NCI-H1436 treated with DMSO at 0.1 percent for 48 hours (cell line): ENCODE measurements around the gene ZIC4.

Source experiments
- DNase-seq: peaks from one replicate; lab custom pipeline; 2025; lab: John Stamatoyannopoulos, UW

ZIC4 gene

DNA sequence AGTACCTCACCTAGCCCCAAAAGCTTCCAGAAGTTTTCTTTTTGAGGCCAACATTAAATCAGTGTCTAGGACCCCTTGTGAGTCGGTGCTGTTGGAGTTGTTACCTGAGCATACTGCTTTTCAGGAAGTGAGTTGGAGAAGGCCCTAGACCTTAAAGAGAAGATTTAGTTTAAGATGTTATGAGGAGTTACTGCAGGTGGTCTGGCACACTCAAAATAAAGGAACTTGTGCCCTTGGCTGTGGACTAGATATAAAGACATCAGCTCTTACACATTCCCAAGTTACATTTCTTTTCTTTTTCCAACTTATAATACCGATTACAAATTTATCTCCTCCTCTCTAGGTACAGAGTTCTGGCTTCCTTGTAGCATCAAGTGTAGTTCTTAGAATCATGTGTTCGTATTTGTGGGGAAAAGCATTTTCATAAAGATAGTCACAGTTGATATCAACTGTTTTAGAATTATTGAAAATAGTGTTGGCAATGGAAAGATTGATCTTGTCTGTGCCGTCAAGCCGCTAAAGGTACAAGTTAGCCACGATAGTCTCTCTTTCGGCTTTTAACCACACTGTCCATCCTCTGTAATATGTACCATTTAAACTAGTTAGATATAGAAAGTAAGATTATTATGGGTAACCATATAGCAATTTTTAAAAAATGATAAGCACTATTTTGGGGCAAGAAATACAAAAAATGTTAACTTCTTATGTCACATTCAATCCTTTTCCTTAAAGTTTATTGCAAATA lies 11.4 kb upstream of the ZIC4 start:
- DNase-seq: no peak

DNA sequence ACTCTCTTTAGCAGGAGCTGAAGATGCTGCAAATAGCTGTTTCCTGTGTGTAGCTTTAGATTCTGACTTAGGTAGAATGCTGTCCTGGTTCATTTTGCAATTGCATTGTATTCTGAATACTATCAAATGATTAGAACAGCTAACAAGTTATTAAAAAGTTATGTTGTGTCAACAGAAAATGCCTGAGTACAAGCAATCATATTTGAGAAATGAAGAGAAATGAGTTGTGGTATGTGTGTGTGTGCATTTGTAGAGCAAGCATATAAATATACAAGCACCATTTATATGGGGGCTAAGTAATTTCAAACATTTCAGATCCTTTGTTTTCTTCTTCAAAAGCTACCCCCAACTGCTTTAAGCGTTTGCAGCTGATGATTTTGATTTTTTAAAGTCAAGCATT lies 10.6 kb upstream of the ZIC4 start:
- no peak for DNase-seq

DNA sequence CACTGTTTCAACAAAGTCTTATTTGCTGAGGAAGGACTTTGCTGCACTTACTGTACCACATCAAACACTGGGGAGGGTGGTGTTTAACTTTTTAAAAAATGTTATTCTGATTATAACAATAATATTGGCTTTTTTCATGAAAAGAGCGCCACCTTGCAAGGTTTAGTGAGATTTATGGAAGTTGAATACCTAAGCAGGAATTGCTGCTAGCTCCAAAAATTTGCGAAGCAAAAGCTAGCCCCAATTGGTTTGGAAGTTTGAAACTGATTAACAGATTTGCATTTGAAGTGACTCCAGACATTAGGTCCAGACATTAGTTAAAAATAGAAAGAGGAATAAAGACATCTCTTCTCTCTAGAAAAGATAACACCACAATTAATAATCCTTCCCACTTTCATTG lies 9.5 kb upstream of the ZIC4 start:
- DNase-seq: no peak

DNA sequence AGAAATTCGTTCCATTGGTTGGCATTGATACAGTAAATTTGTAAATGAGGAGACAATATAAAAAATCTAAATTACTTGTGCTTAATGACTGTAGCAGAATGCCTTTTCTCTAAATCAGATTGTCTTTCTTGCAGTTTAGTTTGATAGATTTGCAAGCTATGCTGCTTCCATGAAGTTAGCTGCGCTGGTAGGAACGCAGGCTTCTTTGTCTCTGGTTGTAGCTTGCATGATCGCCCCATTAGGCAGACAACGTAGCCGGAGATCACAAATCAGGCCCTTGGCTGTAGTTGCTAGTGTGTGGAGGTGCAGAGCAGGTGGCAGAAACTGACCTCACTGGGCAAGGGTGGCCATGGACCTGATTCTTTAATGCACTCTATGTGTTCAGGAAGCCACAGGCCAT lies 8.9 kb upstream of the ZIC4 start:
- no peak for DNase-seq

DNA sequence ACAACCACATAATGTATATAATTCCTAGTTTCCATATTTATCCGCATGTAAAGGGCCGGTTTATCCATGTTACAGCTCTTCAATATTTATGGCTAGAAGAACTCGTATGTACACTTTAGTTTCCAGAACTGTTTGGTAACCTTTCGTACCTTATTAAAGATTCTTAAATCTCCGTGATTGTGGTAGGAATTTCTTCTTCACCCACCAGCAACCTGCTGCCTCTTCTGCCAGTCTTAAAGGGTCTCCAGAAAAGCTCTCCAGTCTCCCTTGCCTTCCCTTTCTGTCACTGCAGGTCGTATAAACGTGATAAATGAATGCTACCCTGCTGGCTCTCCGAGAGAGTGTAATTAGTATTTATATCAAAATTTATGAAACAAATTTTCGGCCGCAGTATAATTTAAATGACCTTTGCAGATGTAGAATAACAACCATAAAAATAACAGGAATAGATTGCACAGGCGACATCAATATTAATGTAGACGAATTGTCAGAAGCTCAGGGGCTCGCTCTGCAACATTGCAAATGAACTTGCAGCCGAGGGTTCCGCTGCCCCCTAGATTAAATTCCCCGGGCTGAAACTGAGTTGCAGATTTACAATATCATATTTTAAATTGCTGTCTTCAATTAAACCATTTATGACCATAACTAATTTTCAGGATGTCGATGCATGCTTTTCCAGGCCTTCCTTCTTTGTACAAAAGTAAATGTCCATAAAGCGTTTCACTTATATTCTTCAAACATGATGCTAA lies 8.2 kb upstream of the ZIC4 start:
- DNase-seq: no peak

DNA sequence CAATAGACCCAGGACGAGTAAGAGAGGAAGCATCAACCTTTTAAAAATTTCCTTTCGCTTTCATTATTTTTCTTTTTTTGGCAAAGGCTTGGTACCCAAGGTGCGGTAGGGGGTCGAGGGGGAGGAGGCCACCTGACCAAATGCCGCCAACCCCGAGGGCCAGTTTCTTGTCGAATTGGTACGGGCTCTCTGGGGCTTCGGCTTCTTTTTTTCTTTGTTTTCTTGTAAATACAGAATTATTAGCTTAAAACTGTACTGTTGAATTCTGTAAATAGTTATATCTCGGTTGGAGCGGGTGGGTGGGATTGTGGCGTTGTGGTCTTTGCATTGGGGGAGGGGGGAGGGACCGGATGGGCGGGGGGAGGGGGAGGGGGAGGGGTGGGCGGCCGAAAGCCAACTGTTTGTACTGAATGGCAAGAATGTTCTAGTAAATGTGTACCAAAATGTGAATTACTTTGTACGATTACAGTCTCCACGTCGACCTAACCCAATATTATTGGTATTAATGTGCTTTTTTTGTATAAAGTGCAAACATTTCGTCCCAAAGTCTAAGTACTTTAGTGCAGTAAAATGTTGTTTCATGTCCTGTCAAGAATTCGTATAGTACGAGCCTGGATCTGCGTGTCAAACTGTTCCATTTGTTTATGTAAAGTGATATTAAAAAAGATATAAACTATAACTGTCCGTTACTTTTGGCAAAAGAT lies 7.5 kb upstream of the ZIC4 start:
- no peak for DNase-seq

DNA sequence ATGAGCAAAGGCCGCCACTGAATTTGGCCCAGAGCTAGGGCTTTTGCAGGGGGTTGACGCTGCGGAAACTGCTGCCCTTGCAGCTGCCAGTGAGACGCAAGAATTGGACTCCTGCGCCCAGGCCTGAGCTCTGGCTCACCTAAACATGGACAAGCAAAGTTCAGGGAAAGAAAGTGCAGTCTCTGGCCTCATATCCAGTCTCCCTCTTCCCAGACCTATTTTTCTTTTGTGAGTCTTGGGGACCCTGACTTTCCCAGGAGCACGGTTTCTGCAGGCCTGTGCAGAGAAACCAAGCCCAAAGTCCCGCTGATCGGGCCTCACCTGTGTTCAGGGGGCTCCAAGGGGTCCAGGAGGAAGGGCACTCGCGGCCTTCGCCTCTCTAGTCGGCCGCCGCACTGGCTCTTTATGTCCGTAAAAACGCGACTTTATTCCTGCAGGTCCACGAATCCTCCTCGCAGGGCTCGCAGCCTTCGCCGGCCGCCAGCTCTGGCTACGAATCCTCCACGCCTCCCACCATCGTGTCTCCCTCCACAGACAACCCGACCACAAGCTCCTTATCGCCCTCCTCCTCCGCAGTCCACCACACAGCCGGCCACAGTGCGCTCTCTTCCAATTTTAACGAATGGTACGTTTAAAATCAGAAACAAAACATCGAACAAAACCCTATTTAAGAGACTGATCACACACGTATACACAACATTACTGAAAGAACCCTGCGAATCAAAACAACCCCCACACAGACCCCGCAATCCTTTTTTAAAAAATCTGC lies 6.8 kb upstream of the ZIC4 start:
- DNase-seq: no peak

DNA sequence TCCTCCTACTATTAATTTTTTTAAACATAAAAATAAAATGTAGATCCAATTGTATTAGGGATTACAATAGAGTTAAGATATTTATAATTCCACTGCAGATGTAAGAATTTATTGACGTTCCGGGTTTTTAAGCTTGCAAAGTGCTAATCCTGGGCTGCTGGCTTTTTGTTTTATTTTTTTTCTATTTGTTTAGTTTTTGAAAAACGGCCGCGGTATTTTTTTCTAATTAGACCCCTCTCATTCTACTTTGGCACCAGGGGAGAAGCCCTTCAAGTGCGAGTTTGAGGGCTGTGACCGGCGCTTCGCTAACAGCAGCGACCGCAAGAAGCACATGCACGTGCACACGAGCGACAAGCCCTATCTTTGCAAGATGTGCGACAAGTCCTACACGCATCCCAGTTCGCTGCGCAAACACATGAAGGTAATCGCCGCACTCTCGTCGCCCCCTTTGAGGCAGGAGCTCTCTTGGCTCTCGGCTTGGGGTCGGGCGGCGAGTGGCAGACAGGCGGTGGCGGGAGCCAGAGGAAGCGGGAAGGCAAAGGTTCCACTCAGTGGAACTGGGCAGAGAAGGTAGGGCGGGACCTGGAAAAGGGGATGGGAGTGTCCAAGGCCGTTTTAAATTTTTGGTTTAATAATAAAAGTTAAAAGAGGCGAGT lies 6.0 kb upstream of the ZIC4 start:
- DNase-seq: no peak

DNA sequence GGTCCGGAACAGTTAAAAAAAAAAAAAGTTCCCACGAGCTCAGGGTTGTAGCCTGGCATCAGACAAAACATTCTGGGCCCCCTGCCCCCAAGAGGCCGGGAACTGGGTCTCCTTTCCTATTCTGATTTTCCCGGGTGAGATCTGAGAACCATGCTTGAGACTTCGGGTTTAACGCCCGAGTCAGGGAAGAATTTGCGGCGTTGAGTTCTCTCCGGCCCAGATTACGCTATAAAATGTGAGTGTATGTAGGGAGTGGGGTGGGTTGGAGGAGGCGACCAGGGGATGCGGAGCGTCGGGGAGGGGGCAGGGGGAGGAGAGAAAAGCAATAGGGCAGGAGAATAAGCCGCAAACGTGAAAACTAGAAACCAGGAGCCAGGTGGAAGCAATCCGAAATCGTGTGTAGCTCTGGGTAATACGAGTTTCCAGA lies 5.5 kb upstream of the ZIC4 start:
- no peak for DNase-seq

DNA sequence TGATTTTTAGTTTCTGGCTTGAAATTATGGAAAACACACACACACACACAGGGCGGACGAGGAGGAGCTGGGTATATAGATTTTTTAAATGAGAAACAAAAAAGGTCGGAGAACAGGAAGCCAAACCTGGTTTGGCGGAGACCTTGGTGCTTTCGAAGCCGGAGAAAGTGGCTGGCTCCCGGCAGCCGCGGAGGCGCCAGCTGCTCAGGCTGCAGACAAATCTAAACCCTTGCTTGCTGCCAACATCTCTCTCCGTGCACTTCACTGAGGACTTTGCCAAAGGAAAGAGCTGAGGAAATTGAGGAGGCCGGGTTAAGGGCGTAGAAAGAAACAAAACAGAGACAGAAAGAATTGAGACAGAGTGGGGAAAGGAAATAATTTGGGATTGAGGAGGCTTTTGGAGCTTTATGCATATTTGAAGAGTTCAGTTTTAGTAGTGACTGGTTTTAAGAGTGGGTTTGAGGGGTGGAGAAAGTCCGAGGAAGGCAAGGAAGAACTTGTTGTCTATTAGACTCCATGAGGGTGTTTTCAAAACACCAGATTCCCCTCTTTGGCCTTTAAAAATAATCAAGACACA lies 5.0 kb upstream of the ZIC4 start:
- no peak for DNase-seq

DNA sequence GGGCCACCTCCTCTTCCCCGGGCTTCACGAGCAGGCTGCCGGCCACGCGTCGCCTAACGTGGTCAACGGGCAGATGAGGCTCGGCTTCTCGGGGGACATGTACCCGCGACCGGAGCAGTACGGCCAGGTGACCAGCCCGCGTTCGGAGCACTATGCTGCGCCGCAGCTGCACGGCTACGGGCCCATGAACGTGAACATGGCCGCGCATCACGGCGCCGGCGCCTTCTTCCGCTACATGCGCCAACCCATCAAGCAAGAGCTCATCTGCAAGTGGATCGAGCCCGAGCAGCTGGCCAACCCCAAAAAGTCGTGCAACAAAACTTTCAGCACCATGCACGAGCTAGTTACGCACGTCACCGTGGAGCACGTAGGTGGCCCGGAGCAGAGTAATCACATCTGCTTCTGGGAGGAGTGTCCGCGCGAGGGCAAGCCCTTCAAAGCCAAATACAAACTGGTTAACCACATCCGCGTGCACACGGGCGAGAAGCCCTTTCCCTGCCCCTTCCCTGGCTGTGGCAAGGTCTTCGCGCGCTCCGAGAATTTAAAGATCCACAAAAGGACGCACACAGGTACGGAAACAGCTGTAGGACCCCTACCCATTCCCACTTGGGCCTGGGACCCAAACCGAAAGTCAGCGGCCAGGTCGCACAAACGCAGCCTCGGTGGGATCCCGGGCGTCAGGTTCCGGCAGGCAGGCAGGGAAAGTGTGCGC lies 4.3 kb upstream of the ZIC4 start:
- no peak for DNase-seq

DNA sequence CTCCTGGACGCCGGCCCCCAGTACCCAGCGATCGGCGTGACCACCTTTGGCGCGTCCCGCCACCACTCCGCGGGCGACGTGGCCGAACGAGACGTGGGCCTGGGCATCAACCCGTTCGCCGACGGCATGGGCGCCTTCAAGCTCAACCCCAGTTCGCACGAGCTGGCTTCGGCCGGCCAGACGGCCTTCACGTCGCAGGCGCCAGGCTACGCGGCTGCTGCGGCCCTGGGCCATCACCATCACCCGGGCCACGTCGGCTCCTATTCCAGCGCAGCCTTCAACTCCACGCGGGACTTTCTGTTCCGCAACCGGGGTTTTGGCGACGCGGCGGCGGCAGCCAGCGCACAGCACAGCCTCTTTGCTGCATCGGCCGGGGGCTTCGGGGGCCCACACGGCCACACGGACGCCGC lies 3.8 kb upstream of the ZIC4 start:
- no peak for DNase-seq

DNA sequence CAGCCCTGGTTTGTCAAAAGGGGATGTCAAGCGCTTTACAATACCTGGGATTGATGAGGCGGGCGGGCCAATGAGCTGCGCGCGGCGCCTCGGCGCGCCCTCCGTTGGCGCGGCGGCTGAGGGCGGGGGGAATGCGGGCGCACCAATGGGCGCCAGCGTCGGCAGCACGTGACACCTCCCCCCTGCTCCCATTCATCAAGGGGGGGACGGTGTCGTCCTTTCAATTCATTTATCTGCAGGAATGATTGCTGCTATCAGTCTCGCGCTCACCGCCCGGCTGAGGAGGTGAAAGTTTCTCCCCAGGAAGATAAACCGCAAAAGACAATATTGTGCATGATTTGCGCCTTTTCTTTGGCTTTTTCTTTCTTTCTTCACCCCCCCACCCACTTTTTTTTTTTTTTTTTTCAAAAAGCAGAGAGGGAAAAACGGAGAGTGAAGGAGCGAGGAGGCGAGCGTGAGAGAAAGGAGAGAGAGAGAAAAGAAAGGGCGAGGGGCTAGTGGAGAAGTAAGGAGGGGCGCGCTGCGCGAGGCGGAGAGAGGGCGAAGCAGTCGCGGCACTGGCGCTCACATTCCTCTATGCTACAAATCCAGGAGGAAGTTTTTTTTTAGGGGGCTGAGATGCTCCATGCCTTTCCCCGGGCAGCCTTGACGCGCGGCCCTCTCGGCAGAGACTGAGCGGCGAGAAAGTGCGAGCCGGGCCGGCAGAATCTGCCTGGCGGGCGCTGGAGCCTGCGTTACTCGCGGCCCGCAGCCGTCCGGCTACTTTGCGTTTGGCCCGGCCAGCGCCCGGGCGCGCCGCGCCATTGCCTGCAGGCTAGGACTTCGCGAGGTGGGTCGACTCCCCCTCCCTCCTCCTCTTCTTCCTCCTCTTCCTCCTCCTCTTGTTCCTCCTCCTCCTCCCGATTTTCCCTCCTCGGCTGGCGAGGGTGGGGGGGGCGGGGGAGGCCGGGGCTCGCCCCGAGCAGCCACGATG lies 3.1 kb upstream of the ZIC4 start, which contains the start of gene ZIC1:
Gene ZIC1 (plus strand): TSS at position 223 of the 973 bp plus-strand sequence. CDS start 748 bp downstream, at position 971.
- no peak for DNase-seq

DNA sequence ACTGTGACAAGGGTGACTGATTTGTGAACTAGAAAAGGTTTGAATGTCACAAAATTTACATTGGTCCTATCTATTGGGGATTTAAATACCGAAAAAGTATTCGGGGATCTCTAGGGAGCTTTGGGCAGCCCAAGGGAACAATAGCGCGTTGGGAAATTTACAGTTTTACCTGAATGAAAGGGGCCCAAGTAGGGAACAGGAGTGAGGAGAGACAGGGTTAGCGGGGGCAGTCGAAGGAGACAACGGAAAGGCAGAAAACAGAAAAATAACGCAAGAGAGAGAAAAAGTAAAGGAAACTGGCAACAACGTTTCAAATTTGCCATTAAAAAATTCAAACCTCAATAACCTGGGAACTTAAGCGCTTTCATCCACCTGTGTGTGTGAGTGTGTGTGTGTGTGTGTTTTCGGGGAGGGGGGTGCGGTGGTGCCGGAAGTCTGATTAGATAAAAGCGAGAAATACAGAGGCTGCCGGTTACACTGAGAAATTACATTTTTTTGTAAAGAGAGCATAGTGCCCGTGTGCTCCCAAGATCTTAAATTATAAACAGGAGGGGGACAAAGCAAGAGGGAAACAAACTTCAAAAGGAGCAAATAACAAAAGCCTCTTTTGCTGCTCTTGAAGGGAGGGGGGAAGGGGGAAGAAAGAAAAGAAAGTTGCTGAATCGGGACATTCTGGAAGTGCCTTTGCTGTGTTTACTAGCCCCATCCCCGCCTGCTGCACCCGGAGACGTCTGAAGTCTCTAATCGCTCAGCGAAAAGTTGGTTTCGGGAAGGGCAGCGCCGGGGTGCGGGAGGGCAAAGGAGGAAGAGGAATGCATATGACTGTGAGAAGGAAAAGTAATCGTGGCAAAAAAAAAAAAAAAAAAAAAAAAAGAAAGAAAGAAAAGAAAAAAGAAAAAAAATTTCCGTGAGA lies 2.1 kb upstream of the ZIC4 start:
- DNase-seq: no peak

DNA sequence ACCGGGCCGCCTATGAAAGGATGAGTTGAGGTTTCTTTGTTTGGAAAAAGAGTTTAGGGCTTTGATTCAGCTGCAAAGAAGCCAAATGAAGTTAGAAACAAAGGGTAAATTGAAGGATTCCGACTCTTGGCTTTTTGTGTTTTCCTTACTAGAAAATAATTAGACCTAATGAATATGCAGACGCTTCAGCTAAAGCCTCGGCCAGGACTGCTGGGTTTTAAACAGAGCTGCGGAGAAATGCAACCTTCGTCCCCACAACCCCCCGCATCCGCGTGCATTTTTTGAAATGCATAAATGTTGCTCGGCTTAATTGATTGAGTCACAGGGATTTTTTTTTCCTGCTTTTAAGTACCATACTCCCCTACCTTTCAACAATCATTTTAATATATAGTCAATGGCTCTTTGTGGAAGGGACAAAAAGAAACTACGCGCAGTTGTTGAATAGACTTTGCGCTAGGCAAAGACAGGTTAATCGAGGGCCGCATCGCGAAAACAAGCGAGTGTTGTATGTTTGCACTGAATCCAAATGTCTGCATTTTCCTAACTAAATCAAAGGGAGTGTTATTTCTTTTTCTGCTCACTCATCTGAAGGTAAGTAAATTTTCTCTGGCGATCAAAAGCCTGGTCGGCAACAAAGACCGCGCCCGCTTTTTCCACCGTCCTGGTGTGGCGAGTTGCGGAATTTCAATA lies 1.3 kb upstream of the ZIC4 start:
- DNase-seq: no peak

DNA sequence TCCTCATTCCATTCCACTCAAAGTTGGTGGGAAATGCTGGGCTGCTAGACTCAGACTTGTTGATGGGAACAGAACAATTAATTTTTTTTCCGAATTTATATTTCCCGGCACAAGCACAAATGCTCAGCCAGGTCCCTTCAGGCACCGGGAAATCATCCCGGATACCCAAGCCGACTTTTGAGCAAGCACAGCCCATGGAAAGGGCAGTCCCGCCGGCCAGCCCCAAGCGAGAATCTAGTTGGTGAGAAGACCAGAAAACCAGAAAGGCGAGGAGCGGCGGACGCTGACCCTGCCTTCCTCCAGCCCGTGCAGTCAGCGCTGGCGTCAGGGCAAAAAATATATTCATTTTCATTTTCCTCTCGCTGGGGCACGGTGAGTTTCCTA lies 763 bp upstream of the ZIC4 start:
- no peak for DNase-seq

DNA sequence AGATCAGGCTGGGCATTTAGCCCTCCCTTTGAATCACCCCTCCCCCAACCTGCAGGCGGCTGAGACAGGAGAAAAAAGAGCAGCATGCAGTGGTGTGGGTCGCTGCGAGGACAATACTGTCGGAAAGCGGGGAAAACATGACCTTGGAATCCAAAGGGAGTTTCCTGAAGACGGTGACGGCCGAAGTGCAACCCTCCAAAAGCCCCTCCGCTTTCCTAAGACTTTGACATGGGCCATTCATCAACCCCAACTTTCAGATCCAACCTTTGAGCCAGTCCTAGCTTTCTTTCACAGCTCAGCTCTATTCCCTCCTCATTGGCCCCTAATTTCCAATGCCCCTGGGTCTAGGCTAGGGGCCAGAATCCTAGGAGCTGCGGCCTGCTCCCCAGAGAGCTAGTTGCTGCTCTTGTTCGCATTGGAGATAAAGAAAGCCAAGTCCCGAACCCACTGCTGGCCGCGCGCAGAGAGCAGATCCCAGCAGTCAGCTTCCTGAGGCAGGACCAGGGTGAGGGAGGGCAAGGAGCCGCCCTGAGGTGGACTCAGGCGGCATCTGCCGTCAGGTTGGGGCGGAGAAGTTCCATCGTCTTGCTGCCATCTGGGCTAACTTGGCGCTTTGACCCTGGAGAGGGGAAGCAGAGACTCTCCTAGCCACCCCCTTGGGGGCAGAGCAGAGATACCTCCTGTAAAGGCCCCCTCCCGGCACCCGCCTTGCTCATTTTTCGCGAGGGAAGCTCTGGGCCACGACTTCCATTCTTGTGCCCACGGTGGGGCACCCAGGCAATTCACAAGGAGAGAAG lies 914 bp downstream of the ZIC4 start:
- DNase-seq: no peak
